ENCODE measurements around the gene LILRB4.
"Not testable (repeated sequence)": the region's sequence is repeated elsewhere in the genome, so short reads cannot be mapped to it uniquely, and the experiment has no call there.

Gene LILRB4

DNA sequence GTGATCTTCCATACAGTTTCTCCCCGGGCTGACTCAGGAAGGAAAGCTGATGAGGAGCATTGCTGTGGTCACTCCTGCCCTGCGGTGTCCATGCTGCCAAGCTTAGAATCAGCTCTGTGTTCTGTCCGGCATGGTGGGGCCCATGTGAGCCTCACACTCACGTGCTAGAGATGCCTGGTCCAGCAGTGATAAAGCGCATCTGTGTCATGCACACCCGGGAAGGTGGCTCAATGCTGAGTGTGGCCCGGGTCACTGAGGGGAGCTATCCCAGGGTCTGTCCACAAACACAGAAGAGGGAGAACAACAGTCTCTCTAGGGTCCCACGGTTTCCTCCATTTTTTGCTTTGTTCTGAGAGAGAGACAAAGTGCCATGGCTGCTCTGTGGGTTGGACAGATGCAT lies 36.0 kb upstream of the LILRB4 start:
- no peak for DNase-seq (ENCODE audit: low read depth)
- TF ChIP-seq, protein P1, sequence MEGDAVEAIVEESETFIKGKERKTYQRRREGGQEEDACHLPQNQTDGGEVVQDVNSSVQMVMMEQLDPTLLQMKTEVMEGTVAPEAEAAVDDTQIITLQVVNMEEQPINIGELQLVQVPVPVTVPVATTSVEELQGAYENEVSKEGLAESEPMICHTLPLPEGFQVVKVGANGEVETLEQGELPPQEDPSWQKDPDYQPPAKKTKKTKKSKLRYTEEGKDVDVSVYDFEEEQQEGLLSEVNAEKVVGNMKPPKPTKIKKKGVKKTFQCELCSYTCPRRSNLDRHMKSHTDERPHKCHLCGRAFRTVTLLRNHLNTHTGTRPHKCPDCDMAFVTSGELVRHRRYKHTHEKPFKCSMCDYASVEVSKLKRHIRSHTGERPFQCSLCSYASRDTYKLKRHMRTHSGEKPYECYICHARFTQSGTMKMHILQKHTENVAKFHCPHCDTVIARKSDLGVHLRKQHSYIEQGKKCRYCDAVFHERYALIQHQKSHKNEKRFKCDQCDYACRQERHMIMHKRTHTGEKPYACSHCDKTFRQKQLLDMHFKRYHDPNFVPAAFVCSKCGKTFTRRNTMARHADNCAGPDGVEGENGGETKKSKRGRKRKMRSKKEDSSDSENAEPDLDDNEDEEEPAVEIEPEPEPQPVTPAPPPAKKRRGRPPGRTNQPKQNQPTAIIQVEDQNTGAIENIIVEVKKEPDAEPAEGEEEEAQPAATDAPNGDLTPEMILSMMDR (conservative IDR thresholded peaks at IDR 0.05; ENCODE audit: low read length): no peak
- H3K4me3 ChIP-seq (ENCODE audit: low read length): no peak overlapping the region

DNA sequence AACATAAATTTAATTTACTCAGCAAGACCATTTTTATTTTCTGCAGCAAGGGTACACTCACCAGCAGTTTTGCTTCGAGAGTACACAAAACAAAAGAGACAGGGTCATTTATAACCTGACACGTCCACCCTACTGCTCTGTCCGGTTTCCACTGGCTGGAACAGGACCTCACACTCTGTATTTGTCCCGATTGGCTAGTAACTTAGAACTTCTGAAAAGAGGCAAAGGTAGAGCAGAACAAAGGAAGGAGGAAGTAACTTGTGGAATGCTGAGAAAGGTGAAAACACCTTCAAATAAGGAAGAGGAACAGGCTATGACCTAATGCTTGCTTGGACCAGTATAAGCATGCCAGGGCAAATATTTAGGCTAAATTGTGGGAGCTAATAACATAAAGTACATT lies 34.9 kb upstream of the LILRB4 start:
- DNase-seq (ENCODE audit: low read depth); H3K4me3 ChIP-seq (ENCODE audit: low read length): not testable (repeated sequence)

DNA sequence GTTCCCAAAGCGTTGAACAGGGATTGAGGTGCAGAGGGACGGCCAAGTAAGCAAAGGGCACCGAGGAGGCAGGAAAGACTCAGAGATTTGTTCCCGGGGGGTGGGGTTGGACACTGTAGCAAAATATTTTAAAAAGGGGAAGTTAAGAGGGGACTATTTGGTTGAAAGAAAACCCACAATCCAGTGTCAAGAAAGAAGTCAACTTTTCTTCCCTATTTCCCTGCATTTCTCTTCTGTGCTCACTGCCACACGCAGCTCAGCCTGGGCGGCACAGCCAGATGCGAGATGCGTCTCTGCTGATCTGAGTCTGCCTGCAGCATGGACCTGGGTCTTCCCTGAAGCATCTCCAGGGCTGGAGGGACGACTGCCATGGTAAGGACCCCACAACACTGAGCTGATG lies 32.5 kb upstream of the LILRB4 start, which contains the start of gene LILRB1:
Gene LILRB1 (plus strand): TSS at position 223 of the 400 bp plus-strand sequence. CDS start 590 bp downstream, outside the sequence.
- H3K4me3 ChIP-seq (ENCODE audit: low read length); DNase-seq (ENCODE audit: low read depth): not testable (repeated sequence)

DNA sequence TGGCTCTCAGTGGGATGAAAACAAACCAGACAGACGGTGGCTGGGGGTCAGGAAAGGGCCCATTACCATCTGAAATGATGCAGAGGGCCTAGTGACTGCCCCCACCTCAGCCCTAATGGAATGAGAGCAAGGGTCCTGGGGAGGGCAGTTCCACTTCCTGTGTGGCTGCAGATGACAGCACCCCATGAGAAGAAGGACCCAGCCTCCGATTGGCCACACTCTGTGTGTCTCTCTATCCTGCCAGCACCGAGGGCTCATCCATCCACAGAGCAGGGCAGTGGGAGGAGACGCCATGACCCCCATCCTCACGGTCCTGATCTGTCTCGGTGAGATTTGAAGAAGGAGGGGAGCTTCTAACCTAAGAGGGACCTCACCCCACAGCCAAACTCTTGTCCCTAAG lies 32.0 kb upstream of the LILRB4 start:
- TF ChIP-seq, protein P1 (conservative IDR thresholded peaks at IDR 0.05; ENCODE audit: low read length): no peak
- H3K4me3 ChIP-seq (ENCODE audit: low read length): no peak overlapping the region
- no peak for DNase-seq (ENCODE audit: low read depth)

DNA sequence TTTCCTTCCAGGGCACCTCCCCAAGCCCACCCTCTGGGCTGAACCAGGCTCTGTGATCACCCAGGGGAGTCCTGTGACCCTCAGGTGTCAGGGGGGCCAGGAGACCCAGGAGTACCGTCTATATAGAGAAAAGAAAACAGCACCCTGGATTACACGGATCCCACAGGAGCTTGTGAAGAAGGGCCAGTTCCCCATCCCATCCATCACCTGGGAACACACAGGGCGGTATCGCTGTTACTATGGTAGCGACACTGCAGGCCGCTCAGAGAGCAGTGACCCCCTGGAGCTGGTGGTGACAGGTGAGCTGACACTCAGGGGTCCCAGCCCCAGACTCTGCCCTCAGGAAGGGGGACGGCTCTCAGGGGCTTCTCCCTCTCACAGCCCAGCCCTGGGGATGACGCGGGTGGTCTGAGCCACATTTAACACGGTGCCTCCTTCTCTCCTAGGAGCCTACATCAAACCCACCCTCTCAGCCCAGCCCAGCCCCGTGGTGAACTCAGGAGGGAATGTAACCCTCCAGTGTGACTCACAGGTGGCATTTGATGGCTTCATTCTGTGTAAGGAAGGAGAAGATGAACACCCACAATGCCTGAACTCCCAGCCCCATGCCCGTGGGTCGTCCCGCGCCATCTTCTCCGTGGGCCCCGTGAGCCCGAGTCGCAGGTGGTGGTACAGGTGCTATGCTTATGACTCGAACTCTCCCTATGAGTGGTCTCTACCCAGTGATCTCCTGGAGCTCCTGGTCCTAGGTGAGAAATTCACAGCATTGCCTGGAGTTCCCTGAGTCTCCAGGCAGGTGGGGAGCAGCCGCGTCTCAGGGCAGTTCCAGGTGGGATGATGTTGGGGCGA lies 31.1 kb upstream of the LILRB4 start:
- H3K4me3 ChIP-seq (ENCODE audit: low read length): not testable (repeated sequence)

DNA sequence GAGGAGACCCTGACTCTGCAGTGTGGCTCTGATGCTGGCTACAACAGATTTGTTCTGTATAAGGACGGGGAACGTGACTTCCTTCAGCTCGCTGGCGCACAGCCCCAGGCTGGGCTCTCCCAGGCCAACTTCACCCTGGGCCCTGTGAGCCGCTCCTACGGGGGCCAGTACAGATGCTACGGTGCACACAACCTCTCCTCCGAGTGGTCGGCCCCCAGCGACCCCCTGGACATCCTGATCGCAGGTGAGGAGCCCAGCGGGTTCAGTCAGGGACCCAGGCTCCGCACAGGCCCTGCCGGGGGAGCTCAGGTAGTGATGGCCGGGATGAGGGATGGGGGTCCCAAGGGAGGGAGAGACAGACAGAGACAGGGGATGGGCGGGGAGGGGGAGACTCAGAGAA lies 30.3 kb upstream of the LILRB4 start:
- not testable (repeated sequence) for H3K4me3 ChIP-seq (ENCODE audit: low read length); DNase-seq (ENCODE audit: low read depth)

More for the DNA sequence above, 31.1 kb upstream of the LILRB4 start:
- not testable (repeated sequence) for DNase-seq (ENCODE audit: low read depth)

DNA sequence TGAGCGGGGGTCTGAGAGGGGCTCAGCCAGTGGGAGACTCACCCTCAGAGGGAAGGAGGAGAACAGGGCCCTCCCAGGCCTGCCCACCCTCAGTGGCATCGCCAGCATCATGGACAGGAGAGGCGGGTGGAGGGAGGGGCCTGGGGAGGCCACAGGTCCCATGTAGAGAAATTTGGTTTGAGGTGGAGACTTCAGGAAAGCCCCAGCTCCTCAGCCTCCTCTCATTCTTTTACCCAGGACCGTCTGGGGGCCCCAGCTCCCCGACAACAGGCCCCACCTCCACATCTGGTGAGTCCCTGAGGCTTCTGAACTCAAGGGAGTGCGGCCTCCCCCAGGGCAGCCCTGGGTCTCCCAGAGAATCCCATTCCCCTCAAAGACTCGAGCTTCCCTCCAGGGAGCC lies 29.4 kb upstream of the LILRB4 start:
- H3K4me3 ChIP-seq (ENCODE audit: low read length): no peak overlapping the region
- TF ChIP-seq, protein P1 (conservative IDR thresholded peaks at IDR 0.05; ENCODE audit: low read length): no peak
- no peak for DNase-seq (ENCODE audit: low read depth)

DNA sequence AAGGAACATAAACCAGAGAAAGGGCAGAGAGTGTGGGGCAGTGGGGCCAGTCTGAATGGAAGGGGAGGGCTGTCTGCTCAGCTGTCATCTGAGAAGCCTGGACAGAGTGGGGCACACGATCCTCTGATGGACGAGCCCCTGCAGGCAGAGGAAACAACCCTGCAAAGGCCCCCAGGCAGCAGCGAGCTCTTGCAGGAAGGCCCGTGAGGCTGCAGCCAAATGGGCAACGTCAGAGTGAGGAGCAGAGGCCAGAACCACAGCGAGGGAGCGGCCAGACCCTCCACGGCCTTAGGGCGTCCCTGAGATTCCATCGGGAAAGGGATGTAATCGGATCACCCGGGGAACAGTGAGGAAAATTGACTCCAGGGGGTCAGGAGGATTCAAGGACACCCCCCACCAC lies 26.7 kb upstream of the LILRB4 start:
- H3K4me3 ChIP-seq (ENCODE audit: low read length); DNase-seq (ENCODE audit: low read depth): not testable (repeated sequence)

DNA sequence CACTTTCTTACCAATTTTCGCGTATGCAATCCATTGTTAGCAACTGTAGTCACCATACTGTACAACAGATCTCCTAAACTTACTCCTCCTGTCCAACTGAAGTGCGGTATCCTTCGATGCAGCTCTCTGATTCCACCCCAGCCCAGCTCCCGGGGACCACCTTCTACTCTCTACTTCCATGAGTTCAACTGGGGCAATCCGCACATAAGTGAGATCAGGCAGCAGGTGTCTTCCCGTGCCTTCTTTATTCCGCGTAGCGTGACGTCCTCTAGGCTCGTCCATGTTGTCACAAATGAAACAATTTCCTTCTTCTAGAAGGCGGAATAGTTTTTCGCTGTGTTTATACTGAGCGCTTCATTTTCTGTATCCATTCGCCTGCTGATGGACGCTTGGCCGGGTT lies 24.1 kb upstream of the LILRB4 start:
- H3K4me3 ChIP-seq (ENCODE audit: low read length): no peak overlapping the region
- TF ChIP-seq, protein P1 (conservative IDR thresholded peaks at IDR 0.05; ENCODE audit: low read length): no peak
- no peak for DNase-seq (ENCODE audit: low read depth)

DNA sequence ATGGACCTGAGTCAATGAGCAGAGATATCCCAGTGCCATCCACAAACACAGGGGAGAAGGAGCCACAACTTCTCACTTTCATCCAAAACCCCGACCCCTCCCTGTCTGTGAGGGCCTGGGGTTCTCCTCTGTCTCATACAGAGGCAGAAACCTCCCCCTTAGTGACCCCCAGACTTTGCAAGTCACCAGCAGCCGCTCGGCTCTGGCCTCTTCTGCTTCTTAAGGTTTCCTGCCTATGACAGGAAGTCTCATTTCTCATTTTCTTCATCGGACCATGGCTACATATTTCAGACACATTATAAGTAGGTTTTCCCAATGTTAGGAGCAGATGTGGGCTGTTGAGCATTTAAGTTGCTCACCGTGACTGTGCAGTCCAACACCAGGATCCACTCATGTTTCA lies 19.8 kb upstream of the LILRB4 start:
- not testable (repeated sequence) for DNase-seq (ENCODE audit: low read depth)

DNA sequence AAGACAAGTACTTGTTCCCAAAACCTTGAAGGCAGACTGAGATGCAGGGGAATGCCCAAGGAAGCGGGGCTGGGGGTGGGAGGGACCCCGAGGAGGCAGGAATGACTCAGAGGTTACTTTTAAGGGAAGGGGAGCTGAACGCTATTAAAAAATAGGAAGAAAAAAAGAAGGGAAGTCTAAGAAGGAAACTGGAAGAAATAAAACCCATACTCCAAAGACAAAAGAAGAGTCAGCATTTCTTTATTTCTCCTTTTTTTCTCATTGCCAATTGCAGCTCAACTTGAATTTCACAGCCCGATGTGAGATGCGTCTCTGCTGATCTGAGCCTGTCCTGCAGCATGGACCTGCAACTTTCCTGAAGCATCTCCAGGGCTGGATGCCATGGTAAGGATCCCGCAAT lies 19.2 kb upstream of the LILRB4 start:
- H3K4me3 ChIP-seq (ENCODE audit: low read length); DNase-seq (ENCODE audit: low read depth): not testable (repeated sequence)

More for the DNA sequence above, 19.8 kb upstream of the LILRB4 start:
- not testable (repeated sequence) for H3K4me3 ChIP-seq (ENCODE audit: low read length)
